GM21360 (cell line): ENCODE data around the gene SERP2.

Source experiments
- ATAC-seq: cut with Tn5 transposase; IDR thresholded peaks from one replicate; pipeline ENCODE4 v1.9.1; 2021; ENCODE audit warnings: mild to moderate bottlenecking, moderate library complexity; ENCODE audit not compliant: unreplicated experiment

The SERP2 gene

DNA sequence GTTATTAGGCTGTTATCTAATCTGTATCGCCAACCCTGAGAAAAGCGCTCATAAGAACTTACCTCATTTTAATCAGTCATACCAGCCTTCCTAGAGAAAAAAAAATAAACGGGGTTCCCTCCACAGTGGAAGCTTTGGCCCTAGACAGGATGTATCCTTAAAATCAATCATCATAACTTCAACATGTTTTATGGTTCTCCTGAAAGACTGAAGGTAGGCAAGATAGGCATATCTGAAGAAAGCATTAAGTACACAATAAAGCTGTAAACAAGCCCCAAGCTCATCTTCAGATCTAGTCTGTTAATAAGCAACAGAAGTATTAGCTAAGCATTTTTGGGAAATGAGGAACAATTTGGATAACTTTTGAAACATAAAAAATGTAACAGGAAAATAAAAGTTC lies 18.7 kb upstream of the SERP2 start:
- no peak for ATAC-seq

DNA sequence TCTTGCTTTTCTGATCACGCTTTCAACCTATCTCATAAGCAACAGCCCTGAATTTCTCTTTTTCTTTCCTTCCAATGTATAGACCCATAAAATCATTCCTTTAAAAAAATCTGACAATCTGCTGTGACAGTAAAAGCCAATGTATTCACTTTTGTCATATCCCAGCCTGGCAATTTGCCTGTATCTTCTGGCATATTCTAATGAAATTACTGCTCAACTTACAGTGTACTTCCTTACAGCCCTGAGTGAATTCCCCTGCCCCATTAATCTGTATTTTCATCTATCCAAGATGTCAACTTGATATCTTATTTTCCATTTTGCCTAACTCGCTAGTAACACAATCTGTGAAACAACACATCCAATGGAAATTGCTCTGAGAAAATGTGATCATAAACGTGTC lies 18.0 kb upstream of the SERP2 start:
- ATAC-seq = no peak

DNA sequence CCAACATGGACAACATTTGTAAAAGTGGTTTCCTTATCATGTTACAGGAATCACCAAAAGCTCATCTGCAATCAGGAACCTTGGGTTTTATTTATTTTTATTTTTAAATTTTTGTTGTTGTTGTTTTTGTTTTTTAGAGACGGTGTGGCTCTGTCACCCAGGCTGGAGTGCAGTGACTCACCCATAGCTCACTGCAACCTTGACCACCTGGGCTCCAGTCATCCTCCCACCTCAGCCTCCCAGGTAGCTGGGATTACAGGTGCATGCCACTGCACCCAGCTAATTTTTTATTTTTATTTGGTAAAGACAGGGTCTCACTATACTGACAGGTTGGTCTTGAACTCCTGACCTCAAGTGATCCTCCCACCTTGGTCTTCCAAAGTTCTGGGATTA lies 13.6 kb upstream of the SERP2 start:
- no peak for ATAC-seq

DNA sequence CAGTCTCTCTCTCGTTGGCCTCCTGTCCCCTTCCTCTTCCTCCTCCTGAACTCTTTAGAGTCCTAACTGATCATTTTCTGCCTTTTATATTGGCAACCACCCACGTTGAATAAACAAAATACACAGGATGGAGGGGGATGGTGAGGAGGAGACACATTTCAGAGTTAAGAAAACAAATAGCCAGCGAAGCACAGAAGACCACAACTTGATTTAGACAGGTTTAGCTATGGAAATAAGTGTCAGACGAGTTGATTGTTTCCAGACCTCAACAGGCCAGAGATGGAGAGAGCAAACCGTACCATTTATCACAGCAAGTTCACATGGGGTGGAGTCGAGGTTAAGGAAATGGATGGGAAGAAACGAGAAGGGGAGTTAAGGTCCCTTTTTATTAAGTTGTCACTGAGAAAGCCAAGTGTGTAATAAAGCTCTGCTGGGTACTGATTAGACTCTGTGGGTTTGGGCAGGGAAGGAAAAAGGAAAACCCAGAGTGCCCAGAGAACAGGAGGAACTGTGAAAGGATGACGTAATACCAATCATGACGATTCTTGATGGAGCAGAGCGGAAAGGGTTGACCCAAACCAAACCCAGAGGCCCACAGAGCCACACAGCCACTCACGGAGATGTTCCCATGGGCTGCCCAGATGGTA lies 11.1 kb upstream of the SERP2 start:
- no peak for ATAC-seq

DNA sequence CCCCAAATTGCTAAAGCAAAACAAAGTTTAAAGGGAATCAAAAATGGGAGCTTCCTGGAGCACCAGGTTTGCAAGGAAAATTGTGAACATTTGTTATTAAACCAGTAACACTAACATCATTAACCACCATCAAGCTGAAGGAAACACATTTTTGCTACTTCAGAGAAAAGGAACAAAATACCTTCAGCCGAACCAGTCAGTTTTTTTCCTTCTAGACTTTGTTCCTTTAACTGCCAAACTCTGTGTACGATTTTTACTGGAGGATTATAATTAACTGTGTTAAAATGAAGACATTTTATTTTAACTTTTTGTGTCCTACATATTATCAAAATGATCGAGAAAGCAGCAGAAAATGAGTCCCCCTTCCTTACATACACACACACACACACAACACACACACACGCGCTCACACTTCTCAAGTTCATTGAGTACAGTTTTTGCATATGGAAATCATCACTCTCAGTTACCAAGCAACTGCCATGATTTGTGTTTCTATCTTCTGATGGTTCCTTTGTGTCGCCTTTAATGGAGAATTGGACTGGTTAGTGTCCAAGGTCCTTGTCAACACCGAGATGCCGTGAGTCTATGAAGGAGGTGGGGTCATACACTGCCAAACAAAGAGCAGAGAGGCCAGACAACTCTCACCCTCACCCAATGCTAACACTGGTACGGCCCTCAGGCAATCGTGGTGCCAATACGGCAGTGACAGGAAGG lies 9.8 kb upstream of the SERP2 start:
- no peak for ATAC-seq

DNA sequence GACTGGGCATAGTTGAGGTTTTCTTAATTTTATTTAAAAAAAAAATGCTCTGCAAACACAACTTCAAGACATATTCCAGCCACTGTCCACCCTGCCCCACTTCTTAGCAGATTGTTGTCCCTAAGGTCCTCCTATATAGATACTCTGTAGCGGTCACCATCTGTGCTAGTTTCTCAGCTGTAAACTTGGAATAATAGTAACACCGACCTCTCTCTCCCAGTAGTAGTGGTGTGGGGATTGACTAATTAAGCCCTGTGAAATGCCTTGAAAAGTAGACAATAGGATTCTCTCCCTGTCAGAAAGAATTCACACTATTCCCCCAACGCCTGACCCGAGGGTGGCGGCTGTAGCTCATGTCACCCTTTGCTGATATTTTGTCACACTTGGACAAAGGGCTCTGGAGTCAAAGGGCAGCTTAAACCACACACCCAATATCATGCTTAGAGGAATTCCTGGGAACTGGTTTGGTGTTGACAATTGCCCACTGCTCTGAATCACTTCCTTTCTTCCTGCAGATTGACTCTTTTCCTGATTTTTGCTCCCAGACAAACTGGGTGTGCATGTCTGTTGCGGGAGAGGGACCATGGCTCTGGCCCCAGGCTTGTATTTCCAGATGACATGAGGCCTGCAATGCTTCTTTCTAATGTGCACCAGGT lies 9.2 kb upstream of the SERP2 start:
- no peak for ATAC-seq

DNA sequence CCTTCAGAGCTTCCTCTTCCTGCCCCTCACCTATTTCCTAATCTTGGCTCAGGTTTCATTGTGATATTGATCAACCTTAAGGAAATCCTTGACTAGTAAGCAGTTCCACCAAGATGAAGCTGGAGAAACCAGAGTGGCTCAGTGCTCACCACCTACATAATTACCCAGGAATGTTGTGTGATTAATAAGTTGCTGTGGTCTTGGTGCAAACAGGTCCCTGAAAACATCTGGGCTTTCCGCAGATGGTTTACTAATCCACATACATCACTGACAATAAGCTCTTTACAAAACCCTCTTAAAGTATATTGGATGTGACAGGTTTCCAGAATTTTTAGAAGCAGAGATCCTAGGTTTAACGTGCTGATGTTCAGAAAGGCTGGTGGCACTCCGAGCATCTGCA lies 8.6 kb upstream of the SERP2 start:
- no peak for ATAC-seq

DNA sequence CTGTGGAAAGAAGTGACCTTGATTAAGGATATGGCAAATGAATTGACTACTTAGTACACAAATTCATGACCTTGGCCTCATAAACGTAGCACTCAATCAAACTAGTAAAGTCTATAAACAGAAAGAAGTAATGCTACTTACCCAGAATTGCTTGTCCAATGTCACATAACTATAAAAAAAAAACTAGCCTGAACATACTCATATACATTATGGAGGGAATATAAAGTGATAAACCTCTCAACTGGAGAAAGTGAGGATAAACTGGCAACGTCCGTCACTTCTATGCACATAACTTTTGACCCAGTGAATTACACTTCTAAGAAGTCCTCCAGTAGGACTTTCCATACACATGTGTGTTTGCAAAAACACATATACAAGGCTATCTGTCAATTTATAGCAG lies 7.7 kb upstream of the SERP2 start:
- ATAC-seq = no peak

DNA sequence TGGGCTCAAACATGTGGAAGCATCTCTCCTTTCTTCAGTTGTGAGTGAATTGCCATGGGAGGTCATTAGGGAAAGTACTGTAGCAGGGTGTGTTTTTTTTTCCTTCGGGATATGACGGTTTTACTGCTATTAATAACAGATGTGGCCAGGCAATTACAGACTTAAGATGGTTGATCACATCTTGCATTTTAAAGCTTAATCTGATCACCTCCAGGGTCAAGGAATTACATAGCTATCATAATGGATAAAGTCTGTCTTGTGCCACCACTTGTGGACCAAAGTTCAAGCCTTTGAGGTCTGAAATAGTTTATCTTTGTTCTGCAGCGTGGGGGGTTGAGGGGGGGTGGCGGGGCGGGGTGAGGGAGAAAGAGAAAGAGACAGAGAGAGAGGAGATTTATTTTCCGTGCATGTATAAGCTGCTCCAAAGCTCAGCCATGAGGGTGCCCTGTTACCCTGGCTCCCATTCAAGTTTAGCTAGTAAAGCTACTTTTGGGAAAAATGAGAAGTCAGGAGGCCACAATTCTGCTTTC lies 5.5 kb upstream of the SERP2 start:
- no peak for ATAC-seq

DNA sequence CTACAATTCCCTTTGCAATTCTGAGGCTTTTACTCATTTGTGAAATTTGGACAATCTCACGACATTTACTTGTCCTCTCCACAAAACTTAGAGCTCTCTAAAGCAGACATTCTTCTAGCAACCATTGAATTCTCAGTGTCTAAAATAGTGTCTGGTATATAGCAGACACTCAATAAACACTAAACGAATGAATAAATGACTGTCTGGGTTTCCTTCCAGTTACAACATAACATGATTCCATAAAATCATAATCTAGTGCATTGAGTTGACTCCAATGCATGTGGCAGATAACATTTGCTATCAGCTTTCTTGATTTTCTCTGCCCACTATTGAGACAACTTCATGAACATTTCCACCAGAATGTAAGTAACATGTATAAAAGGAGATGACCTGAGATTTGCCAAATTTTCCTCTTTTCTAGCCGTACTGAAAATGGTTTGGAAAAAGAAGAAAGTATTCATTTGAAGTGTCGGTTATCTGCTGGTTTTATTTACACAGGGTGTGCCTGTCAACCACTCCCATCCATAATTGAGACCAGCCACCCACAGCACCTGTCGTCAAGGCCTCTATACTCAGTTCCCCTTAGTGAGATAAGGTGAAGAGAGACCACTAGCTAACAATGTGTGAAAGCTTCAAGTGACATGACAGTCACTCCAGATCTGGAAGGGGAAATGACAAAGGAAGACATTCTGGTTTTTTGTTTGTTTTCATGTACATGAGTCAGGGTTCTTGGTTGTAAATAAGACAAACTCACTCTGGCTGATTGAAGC lies 4.8 kb upstream of the SERP2 start:
- no peak for ATAC-seq

DNA sequence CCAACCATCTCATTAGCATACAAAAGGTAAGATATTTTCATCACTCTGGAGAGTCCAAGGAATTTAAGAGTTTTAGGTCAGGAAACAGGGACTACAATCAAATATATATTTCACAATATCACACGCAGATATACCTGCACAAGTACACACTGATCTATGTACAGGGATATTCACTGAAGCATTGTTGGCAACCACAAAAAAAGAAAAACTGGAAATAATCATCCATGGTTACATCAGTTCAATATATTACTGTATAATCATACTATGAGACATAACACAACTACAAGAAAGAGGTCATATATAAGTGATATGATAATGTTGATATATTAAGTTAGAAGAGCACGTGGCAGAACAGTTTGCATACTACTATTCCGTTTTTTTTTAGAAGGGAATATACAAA lies 2.2 kb upstream of the SERP2 start:
- no peak for ATAC-seq

DNA sequence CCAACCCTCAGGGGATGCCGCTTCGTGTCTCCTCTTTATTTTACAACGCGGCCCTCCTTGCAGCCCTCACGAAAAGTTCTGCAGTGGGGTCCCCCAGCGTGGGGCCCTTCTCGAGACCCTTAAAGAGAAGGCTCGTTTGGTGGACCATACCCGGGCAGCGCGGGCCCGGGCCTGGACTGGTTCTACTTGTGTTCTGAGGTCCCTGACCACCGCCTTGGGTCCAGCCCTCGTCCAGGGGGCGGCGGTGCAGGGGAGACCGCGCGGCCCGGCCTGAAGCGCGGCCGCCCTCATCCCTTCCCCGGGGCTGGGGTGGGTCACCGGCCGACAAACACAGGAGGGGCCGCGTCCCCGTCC lies 400 bp upstream of the SERP2 start:
- no peak for ATAC-seq

DNA sequence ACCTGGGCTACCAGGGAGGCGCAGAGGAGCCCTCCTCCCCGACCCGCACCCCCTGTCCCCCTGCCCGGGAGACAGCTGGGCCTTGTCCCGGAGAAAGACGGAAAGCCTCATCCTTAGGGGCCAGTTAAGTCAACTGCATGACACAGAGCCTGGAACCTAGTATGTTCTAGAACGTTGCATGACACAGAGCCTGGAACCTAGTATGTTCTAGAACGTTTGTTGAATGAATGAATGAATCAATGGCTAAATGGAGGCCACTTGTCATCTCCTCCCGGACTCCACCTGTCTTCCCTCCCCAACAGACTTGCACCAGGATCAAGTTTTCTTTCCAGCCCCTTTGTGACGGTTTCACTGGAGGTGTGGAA lies 706 bp downstream of the SERP2 start:
- no peak for ATAC-seq

DNA sequence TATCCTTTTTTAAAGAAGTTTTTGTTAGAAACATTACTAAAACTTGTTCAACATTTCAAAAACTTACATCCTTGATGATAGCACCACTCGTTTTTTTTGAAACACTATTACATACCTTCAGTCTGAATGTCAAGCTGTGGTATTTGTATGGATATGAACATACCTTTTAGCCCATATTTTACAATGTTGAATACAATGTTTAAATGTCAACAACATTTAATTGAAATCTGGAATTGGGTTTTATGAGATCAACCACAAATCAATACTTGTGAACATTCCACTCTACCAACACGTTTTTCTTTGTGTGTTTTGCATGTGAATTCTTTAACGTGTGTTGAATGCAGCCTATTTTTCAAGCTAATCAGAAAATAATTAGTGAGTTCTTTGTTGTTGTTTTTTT lies 4.7 kb downstream of the SERP2 start:
- ATAC-seq = no peak

DNA sequence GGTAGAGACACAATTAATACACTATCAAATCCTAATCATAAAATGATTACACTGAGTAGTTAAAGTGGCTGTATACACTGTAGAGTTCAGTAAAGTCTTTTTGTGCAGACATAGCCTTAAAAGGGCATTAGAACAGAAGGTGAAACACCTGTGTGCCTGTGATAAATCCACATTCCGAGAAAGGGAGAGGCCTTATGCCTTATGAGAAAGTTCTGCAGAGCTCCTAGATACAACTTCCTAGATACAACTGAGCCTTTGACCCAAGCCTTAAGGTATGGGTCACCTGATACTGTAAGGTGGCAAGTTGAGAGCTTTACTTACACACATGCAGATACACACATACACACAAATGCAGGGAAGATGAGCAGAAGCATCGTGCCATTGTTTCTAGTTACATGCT lies 6.3 kb downstream of the SERP2 start:
- ATAC-seq = no peak

DNA sequence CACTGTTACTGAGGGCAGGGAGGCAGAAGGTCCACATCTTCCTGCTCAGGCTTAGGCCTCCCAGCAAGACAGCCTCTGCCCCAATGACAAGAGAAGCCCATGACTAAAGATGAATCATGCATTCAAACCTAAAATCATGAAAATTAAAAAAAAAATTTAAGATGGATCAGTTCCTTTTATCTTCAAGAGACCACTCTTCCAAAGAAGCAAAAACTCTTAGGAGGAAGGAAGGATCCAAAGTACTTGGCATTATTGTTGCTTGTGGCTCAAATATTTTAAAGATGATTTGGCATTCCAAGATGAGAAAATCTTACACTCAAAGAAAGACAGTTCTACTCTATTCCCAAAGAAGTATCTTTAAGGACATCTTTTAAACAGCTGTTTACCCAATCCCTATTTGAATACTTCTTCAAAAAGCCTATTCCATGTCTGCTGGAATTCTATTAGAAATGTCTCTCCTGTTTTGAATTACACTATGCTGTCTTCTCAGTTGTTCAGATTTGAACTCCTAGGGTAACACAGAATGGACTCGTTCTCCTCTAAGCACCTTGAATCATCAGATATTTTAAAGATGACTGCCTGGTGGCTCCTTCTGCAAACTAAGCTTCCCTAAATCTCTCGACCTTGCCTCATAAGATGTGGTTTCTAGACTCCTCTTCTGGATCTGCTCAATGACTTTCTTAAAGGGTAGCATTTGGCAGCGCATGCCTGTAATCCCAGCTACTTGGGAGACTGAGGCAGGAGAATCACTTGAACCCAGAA lies 7.0 kb downstream of the SERP2 start:
- no peak for ATAC-seq

DNA sequence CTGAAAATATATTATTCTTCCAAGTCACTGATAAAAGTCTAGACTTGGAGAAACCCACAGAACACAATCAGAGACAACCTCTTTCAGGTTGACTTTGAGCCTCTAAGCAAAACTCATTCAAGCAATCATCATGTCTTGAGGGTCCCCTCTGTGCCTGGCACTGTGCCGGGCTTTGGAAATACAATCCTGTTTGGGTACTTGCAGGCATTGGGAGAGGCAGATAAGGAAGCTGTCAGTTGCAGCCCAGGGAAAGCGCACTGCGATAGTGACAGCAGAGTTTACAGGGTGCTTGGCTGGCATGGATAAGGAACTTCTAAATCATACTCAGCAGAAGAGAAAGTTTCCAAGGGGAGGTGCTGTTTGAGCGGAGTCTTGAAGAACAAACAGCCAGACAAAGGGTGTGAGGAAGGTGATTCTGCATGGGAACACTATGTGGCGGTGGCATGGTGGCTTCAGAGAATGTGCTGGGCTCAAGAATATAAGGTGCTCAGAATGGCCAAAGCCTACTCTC lies 9.1 kb downstream of the SERP2 start:
- ATAC-seq = no peak

DNA sequence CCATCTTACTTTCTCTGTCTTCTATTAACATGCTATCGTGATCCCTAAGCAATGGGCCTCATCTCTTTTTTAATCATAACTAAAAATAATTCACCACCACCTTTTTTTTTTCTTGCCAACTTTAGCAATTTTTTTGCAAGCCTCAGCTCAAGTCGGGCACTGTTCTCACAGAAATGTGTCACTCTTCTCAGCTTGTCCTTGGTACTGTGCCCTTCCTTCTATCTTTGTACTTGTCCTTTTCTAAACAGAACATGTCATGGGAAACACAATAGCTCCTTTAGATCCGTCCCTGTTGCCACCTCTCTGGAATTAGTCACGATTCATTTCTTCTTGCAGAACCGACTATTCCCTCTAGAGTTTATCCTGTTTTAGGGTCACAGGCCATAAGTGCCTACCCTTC lies 10.3 kb downstream of the SERP2 start:
- ATAC-seq = no peak

DNA sequence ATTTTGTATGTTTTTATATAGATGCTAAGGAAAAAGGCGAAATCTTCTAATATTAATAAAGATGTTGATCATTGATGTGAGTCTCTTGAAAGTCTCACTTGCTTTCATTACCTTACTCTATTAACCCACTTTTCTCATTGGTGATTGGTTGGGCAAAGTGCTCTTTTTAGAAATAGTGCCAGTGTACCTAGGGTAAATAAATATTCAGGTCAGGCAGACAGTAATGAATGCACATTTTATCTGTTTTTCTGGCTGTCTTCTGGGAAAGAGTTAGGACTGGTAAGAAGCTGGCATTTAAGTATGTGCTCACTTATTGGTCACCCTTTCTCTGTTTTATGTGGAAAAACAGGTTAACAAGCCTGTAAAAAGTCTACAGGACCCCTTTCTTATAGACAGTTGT lies 11.2 kb downstream of the SERP2 start:
- no peak for ATAC-seq

DNA sequence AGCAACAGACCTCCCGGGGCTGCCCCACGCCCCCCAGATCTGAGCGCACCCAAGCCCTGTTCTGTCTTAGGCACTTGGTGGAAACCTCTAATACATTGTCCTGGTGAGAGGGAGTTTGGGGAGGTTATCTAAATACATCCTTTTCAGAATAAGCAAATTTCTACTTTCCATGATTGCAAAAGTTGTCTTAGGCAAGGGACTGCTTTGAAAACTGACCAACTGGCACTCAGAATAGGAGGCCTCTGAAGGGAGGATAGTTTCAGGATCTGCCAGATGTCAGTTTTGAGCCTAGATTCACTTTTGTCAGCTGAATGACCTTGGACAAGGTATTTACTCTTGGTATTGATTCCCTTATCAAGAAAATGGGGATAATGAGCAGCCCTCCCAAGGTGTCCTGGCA lies 11.8 kb downstream of the SERP2 start:
- no peak for ATAC-seq

DNA sequence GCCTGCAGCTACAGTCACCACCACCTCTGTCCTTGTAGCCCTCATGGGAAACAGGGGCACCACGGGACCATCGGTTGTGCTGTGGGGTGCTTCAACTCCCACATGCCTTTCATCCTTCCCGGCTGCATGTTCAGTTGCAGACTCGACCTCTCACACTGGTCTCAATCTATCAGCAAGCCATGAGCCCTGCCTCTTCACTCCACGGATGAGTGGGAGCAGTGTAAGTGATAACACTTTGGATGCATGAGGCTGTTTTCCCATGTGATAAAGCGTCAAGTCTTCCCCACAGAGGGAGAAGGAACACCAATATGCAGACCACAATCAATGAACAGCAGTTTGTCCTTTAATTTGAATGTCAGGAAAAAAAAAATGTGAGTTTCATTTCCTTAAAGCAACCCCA lies 12.2 kb downstream of the SERP2 start:
- no peak for ATAC-seq
